HG03521 (cell line): ENCODE results near the gene LAMTOR4.
"Not testable (repeated sequence)": the region's sequence is repeated elsewhere in the genome, so short reads cannot be mapped to it uniquely, and the experiment has no call there.

Source experiments
- ATAC-seq: cut with Tn5 transposase; IDR thresholded peaks from one replicate; pipeline ENCODE4 v1.9.1; 2021; ENCODE audit warnings: mild to moderate bottlenecking, moderate library complexity; ENCODE audit not compliant: unreplicated experiment

Gene LAMTOR4

DNA sequence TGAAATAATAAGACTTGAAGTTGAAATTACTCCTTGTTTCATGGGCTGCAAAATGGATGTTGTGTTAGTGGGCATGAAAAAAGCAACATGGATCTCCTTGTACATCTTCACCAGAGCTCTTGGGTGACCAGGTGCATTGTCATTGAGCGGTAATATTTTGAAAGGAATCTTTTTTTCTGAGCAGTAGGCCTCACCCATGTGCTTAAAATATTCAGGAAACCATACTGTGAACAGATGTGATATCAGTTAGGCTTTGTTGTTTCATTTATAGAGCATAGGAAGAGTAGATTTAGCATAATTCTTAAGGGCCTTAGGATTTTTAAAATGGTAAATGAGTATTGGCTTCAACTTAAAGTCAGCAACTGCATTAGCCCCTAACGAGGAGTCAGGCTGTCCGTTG, 44.3 kb downstream of the LAMTOR4 start:
- no peak for ATAC-seq

DNA sequence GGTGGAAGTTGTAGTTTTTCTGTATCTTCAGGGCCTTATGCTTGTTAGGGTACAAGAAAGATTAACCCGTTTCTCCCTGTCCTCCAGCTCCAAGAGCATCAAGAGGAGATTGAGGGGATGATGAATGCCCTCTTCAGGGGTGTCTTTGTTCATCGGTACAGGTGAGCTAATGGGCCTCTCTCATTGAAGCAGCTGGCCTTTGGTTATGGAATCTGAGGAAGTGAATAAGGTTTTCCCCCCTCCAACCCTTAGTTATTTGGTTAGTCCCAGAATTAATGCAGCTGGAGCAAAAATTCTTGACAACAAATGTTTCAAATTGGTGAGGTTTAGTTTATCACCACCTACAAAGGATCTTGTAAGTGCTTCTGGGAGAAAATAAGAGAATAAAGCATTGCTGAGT, 46.5 kb downstream of the LAMTOR4 start:
- no peak for ATAC-seq

DNA sequence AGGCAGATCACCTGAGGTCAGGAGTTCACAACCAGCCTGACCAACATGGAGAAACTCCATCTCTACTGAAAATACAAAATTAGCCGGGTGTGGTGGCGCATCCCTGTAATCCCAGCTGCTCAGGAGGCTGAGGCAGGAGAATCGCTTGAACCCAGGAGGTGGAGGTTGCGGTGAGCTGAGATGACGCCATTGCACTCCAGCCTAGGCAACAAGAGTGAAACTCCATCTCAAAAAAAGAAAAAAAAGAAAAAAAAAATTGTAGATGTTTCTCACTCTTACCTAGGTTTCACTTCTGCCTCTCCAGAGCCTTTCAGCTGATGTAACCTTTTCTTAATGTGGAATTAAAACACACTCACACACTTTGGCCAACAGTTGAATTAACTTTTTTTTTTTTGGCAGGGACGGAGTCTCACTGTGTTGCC, 47.2 kb downstream of the LAMTOR4 start:
- not testable (repeated sequence) for ATAC-seq

DNA sequence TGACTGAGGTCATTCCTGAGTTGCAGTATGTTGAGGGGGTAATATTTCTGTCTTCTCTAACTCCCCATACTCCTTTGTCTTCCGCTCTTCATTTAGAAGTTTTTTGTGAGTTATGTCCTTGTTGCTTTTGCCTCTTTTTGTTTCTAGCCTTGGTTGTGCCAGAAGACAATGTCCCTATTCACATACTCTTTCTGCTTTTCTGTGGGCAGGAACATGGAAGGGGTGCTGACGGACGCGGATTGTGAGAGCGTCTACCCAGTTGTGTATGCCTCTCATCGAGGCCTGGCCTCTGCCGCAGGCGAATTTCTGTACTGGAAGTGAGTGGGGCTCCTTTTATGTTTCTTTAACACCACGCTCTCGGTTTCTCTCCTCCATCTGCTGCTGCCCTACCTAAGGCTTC, 49.5 kb downstream of the LAMTOR4 start:
- ATAC-seq: no peak

DNA sequence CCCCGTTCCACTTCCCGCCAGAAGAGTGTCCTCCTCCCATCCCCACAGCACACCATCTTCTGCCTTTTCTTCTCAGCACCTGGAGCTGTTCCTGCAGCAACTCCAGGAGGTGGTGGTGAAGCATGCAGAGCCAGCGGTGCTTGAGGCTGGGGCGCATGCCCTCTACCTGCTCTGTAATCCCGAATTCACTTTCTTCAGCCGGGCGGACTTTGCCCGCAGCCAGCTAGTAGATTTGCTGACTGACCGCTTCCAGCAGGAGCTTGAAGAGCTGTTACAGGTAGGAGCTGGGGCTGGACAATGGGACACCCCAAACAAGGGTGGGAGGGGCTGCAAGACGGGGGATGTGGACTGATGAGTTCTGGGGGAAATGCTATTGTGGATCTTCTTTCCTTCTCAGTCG, 52.0 kb downstream of the LAMTOR4 start:
- no peak for ATAC-seq
